Measurements from ENCODE around the gene DTNB. TPM values are rescaled to one million over a fixed set of nuclear protein-coding genes. Genes with fewer than 3 reads are reported as not detected.

DTNB gene
- total RNA-seq, 1 donor from 2014 or later: 28.9 TPM

DNA sequence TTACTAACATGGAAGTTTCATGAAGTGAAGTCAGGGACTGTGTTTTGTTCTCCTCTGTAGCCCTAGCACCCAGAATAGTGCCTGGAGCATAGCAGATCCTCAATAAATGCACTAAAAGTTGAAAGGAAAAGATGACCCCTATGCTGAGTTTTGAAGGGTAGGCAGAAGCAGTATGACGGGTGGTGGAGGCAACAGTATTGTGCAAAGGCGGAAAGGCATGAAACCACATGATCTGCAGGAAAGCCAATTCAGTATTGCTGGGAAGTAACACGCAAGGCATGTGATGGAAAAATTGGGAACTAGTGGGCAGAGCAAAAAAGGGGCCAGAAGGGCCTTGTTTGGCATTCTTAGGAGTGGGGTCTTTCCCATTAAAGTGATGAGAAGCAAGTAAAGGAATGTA is 23.1 kb downstream of the DTNB start:
- H3K4me1 Mint-ChIP-seq: no peaks in the 10 kb centered on the region
- H3K4me3 Mint-ChIP-seq: no peak overlapping the region
- no peak overlapping the region for H3K27ac Mint-ChIP-seq
- ATAC-seq (ENCODE audit: low read depth) (no peak), DNase-seq (no peak)
- TF ChIP-seq, protein P1, sequence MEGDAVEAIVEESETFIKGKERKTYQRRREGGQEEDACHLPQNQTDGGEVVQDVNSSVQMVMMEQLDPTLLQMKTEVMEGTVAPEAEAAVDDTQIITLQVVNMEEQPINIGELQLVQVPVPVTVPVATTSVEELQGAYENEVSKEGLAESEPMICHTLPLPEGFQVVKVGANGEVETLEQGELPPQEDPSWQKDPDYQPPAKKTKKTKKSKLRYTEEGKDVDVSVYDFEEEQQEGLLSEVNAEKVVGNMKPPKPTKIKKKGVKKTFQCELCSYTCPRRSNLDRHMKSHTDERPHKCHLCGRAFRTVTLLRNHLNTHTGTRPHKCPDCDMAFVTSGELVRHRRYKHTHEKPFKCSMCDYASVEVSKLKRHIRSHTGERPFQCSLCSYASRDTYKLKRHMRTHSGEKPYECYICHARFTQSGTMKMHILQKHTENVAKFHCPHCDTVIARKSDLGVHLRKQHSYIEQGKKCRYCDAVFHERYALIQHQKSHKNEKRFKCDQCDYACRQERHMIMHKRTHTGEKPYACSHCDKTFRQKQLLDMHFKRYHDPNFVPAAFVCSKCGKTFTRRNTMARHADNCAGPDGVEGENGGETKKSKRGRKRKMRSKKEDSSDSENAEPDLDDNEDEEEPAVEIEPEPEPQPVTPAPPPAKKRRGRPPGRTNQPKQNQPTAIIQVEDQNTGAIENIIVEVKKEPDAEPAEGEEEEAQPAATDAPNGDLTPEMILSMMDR (IDR thresholded peaks at IDR 0.05): no peak
- intact Hi-C loops (cut with micrococcal nuclease): no loop called here
- H3K9me3 Mint-ChIP-seq: no peaks in the 10 kb centered on the region
- POLR2A ChIA-PET: no interaction called here
- CTCF ChIA-PET: no interaction called here
- H3K27me3 Mint-ChIP-seq: no peaks in the 10 kb centered on the region
- H3K36me3 Mint-ChIP-seq (ENCODE audit: low read depth): peaks cover 25% of the 10 kb centered on the region

DNA sequence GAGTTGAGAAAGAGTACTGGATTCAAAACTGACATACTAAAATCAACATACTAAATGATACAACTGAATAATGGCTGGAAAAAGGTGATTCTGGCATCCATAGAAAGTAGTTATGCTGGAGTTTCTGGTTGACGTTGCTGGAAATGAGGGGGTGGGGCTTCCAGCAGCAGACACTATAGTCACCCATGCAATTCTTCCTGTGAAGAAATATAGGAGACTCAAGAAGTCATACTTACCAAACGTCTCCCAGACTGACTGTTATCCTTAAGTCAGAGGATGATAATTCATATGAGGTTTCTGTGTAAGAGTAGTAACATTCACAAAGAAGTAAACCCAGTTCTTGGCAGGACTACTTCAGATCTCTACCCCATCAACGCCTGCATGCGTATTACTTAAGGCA is 23.6 kb downstream of the DTNB start:
- DNase-seq (no peak), ATAC-seq (ENCODE audit: low read depth) (no peak)
- H3K4me3 Mint-ChIP-seq: no peak overlapping the region
- H3K9me3 Mint-ChIP-seq: no peaks in the 10 kb centered on the region
- POLR2A ChIA-PET: no interaction called here
- intact Hi-C loops (cut with micrococcal nuclease): no loop called here
- H3K36me3 Mint-ChIP-seq (ENCODE audit: low read depth): peaks cover 25% of the 10 kb centered on the region
- no peaks in the 10 kb centered on the region for H3K27me3 Mint-ChIP-seq
- CTCF ChIA-PET: no interaction called here
- H3K4me1 Mint-ChIP-seq: no peaks in the 10 kb centered on the region
- no peak overlapping the region for H3K27ac Mint-ChIP-seq
- TF ChIP-seq, protein P1 (IDR thresholded peaks at IDR 0.05): no peak

GRCh38 chr2:25642298-25642697 is 31.1 kb downstream of the DTNB start:
- POLR2A ChIA-PET: no interaction called here
- Mint-ChIP-seq H3K9me3 (peaks cover 3% of the 10 kb centered on the region), H3K4me3 (no peak overlapping the region), H3K4me1 (no peaks in the 10 kb centered on the region), H3K27me3 (no peaks in the 10 kb centered on the region), H3K36me3 (ENCODE audit: low read depth) (peaks cover 13% of the 10 kb centered on the region), H3K27ac (no peak overlapping the region)
- no peak for ATAC-seq (ENCODE audit: low read depth)
- no peak for DNase-seq
- TF ChIP-seq, protein P1 (IDR thresholded peaks at IDR 0.05): no peak
- intact Hi-C loops (cut with micrococcal nuclease): no loop called here
- CTCF ChIA-PET: no interaction called here

DNA sequence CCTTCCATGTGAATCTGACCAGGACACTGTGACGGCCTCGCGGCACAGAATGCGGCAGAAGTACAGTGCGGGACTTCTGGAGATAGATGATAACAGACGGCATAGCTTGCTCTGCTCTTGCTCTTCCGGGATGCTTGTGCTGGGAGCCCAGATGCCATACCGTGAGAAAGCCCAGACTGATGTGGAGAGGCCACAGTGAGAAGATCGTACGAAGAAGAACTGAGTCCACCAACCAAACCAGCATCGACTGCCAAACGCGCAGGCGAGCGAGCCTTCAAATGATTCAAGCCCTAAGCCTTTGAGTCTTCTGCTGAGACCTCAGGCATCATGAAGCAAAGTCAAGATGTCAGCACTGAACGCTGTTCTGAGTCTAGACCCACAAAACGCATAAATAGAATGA is 33.7 kb downstream of the DTNB start:
- Mint-ChIP-seq H3K27me3 (no peaks in the 10 kb centered on the region), H3K4me1 (no peaks in the 10 kb centered on the region), H3K9me3 (peaks cover 3% of the 10 kb centered on the region), H3K4me3 (no peak overlapping the region), H3K27ac (no peak overlapping the region), H3K36me3 (ENCODE audit: low read depth) (peaks cover 14% of the 10 kb centered on the region)
- TF ChIP-seq, protein P1 (IDR thresholded peaks at IDR 0.05): no peak
- ChIA-PET POLR2A (no interaction called here), CTCF (no interaction called here)
- intact Hi-C loops (cut with micrococcal nuclease): no loop called here
- no peak for DNase-seq
- ATAC-seq (ENCODE audit: low read depth): no peak

DNA sequence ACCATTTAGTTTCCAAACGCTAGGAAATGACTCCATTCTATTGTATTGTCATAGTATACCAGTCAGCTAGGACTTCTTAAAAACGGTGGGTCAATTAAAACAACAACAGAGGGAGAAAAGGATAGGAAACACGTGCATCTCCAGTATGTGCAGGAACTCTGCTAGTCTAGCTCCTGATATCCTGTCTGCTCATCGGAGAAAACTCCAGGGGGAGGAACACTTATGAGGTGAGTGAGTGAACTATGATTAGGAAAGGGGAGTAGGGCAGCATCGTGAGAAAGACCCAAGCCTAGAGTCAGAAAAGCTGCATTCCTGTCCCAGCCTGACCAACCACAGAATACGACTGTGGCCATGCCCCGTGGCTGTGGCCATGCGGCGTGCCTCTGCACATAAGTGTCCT is 34.2 kb downstream of the DTNB start:
- DNase-seq (no peak), ATAC-seq (ENCODE audit: low read depth) (no peak)
- TF ChIP-seq, protein P1 (IDR thresholded peaks at IDR 0.05): no peak
- Mint-ChIP-seq H3K27me3 (no peaks in the 10 kb centered on the region), H3K4me3 (no peak overlapping the region), H3K27ac (no peak overlapping the region), H3K36me3 (ENCODE audit: low read depth) (peaks cover 14% of the 10 kb centered on the region), H3K4me1 (no peaks in the 10 kb centered on the region), H3K9me3 (peaks cover 3% of the 10 kb centered on the region)
- POLR2A ChIA-PET: no interaction called here
- CTCF ChIA-PET: no interaction called here
- intact Hi-C loops (cut with micrococcal nuclease): no loop called here

Data from activated B cell treated with CpG ODN at 0.5 μM for 24 hours (primary cell).